Measurements from ENCODE around the gene ABCC4. TPM values are rescaled to one million over a fixed set of nuclear protein-coding genes. Genes with fewer than 3 reads are reported as not detected.

ABCC4 gene
- total RNA-seq (3.9 TPM), polyA plus RNA-seq (ENCODE audit: insufficient read depth in 1 of 8, insufficient read length in 8 of 8, low replicate concordance in 1 of 8) (1 to 10 TPM; 1.9 to 4.9 (median 3.2) TPM)
- long read RNA-seq, donor 1, result 0 reads
- long read RNA-seq, donor 2, result 0 reads
- long read RNA-seq, donor 3, result 0 reads
- long read RNA-seq, donor 4, result 0 reads
- long read RNA-seq, donor 5, result 0 reads
- long read RNA-seq, donor 6, result 0 reads
- long read RNA-seq, donor 7, result 0 reads
- long read RNA-seq, donor 8, result 0 reads
- long read RNA-seq, donor 9, result 0 reads
- long read RNA-seq, donor 10, result 0 reads
- long read RNA-seq, donor 11, result 0 reads

DNA sequence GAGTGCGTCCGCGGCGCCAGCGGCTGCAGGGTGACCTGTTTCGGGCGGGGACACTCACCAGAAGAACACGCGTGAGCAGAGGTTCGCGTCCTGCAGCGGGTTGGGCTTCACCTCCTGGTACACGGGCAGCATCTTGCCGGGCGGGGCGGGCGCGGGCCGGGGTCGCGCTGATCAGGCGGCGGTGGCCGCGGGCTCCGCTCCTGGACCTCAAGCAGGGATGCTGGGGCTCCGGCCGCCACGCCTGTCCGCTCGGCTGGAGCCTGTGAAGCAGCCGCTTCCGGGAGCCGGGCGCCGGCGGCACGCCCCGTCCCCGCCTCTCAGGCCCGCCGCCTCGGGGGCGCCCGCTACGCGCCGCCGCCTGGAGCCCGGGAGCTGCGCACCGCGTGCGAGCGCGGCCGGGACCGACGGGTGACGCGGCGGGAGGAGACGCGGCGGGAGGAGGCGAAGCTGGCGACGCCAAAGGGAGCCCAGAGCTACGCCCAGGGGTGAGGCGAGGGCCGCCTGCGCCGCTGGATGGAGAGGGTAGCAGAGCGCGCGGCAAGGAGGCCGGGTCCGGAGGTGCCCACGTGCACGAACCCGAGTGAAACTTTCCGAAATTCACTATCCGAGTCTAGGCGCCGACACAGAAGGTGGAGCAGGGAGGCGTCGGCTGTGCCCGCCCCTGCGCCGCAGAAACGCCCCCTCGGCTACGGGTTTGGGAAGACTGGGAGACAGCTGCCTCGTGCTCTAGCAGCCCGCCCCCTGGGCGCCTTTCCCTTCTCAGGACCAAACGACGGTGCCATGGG, at the start of gene ABCC4:
Gene ABCC4 (minus strand): TSS at position 269 of the 785 bp plus-strand sequence. CDS start 137 bp downstream, at position 132.
- under 1% methylated on average over 98 of the region's 98 CpGs for WGBS (ENCODE audit: insufficient coverage)
- Histone ChIP-seq H3K4me3 (ENCODE audit: low read length) (peak within 1 kb of the TSS; percentile 63), H3K27me3 (ENCODE audit: control insufficient read depth, insufficient read depth, low read length) (peaks cover 15% of the 10 kb centered on the region), H3K27ac (ENCODE audit: low read length) (peak within 1 kb of the TSS; percentile 47), H3K36me3 (ENCODE audit: control insufficient read depth, insufficient read depth, low read length) (no peaks in the 10 kb centered on the region), H3K9me3 (replicated peaks; ENCODE audit: control insufficient read depth, low read depth, low read length) (no peaks in the 10 kb centered on the region), H3K4me1 (ENCODE audit: control insufficient read depth, insufficient read depth, low read length) (peaks cover 8% of the 10 kb centered on the region)
- peak; percentile 73 for DNase-seq

DNA sequence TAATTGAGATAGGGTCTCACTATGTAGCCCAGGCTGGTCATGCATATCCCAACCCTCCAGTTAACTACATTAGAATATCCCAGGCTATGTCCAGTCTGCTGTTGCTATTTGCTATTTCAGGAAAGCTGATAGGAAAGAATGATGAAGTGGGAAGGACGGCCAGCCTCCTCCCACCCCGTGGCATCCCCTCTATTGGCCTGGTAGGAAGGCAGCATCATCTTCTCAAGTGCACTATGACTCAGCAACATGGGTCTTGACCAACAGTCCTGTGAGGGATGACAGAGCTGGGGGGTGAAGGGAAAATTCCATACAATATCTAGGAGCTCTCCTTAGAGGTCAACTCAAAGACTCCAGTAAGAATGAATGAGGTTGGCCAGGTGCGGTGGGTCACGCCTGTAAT, 48.0 kb upstream of the ABCC4 start:
- Histone ChIP-seq H3K27me3 (ENCODE audit: control insufficient read depth, insufficient read depth, low read length) (no peaks in the 10 kb centered on the region), H3K4me1 (ENCODE audit: control insufficient read depth, insufficient read depth, low read length) (no peaks in the 10 kb centered on the region), H3K36me3 (ENCODE audit: control insufficient read depth, insufficient read depth, low read length) (no peaks in the 10 kb centered on the region), H3K9me3 (replicated peaks; ENCODE audit: control insufficient read depth, low read depth, low read length) (no peaks in the 10 kb centered on the region), H3K4me3 (ENCODE audit: low read length) (no peak overlapping the region), H3K27ac (ENCODE audit: low read length) (no peak overlapping the region)
- no CpG with 5 or more reads among the region's 4 CpGs for WGBS (ENCODE audit: insufficient coverage)
- DNase-seq, result no peak

- Histone ChIP-seq H3K9me3 (replicated peaks; ENCODE audit: control insufficient read depth, low read depth, low read length) (no peaks in the 10 kb centered on the region), H3K36me3 (ENCODE audit: control insufficient read depth, insufficient read depth, low read length) (no peaks in the 10 kb centered on the region), H3K4me1 (ENCODE audit: control insufficient read depth, insufficient read depth, low read length) (no peaks in the 10 kb centered on the region), H3K27ac (ENCODE audit: low read length) (peak overlapping the region; percentile 31), H3K27me3 (ENCODE audit: control insufficient read depth, insufficient read depth, low read length) (no peaks in the 10 kb centered on the region), H3K4me3 (ENCODE audit: low read length) (no peak overlapping the region)
- peak; percentile 45 for DNase-seq
- 60% methylated on average over 1 of the region's 3 CpGs for WGBS (ENCODE audit: insufficient coverage)
Observed at GRCh38 chr13:95343944-95344343, 42.7 kb upstream of the ABCC4 start.

DNA sequence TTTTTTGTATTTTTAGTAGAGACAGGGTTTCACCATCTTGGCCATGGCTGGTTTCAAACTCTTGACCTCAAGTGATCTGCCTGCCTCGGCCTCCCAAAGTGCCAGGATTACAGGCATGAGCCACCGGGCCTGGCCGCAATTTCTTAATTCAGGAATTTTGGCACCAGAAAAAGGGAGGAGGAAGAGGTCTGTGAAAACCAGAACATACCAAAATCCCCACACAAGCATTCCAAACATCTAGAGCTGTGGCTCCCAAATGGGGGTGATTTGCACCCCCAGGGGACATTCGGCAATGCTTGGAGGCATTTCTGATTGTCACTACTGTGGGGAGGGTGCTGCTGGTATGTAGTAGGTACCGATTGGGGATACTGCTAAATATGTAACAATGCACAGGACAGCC, 40.2 kb upstream of the ABCC4 start:
- 71% methylated on average over 2 of the region's 5 CpGs for WGBS (ENCODE audit: insufficient coverage)
- Histone ChIP-seq H3K27me3 (ENCODE audit: control insufficient read depth, insufficient read depth, low read length) (no peaks in the 10 kb centered on the region), H3K4me1 (ENCODE audit: control insufficient read depth, insufficient read depth, low read length) (no peaks in the 10 kb centered on the region)

DNA sequence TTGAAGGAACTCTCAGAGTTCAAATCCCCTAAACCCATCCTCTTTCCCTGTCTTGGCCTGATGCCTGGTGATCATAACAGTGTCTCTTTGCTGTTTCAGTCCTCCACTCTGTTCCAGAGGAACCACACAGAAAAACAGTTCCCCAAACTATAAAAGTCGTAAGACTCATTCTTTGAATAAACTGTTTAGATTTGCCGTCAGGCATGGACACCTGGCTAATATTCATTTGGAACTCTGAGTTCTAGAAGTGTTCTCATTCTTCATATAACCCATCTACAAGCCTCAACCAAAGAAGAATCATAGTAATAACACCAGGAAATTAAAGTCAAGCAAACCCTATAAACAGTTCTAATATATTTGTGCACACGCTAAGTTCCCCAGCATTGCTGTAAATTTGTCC, 37.7 kb upstream of the ABCC4 start:
- no peaks in the 10 kb centered on the region for H3K27me3 ChIP-seq (ENCODE audit: control insufficient read depth, insufficient read depth, low read length)
- DNase-seq, result no peak
- no peaks in the 10 kb centered on the region for H3K4me1 ChIP-seq (ENCODE audit: control insufficient read depth, insufficient read depth, low read length)
- no peak overlapping the region for H3K4me3 ChIP-seq (ENCODE audit: low read length)
- H3K36me3 ChIP-seq (ENCODE audit: control insufficient read depth, insufficient read depth, low read length), result no peaks in the 10 kb centered on the region
- no peak overlapping the region for H3K27ac ChIP-seq (ENCODE audit: low read length)
- H3K9me3 ChIP-seq (replicated peaks; ENCODE audit: control insufficient read depth, low read depth, low read length), result no peaks in the 10 kb centered on the region
- WGBS (ENCODE audit: insufficient coverage), result no CpG with 5 or more reads among the region's 3 CpGs

More for the DNA sequence above, 40.2 kb upstream of the ABCC4 start:
- H3K27ac ChIP-seq (ENCODE audit: low read length), result no peak overlapping the region
- H3K9me3 ChIP-seq (replicated peaks; ENCODE audit: control insufficient read depth, low read depth, low read length), result no peaks in the 10 kb centered on the region
- H3K36me3 ChIP-seq (ENCODE audit: control insufficient read depth, insufficient read depth, low read length), result no peaks in the 10 kb centered on the region
- no peak for DNase-seq
- H3K4me3 ChIP-seq (ENCODE audit: low read length), result no peak overlapping the region

- no peak overlapping the region for H3K27ac ChIP-seq (ENCODE audit: low read length)
- no peaks in the 10 kb centered on the region for H3K9me3 ChIP-seq (replicated peaks; ENCODE audit: control insufficient read depth, low read depth, low read length)
- no peak overlapping the region for H3K4me3 ChIP-seq (ENCODE audit: low read length)
- DNase-seq, result no peak
- H3K4me1 ChIP-seq (ENCODE audit: control insufficient read depth, insufficient read depth, low read length), result no peaks in the 10 kb centered on the region
- H3K36me3 ChIP-seq (ENCODE audit: control insufficient read depth, insufficient read depth, low read length), result no peaks in the 10 kb centered on the region
- H3K27me3 ChIP-seq (ENCODE audit: control insufficient read depth, insufficient read depth, low read length), result no peaks in the 10 kb centered on the region
- WGBS (ENCODE audit: insufficient coverage), result no CpG with 5 or more reads among the region's 3 CpGs
Observed at GRCh38 chr13:95337597-95337996, 36.3 kb upstream of the ABCC4 start.

- Histone ChIP-seq H3K27me3 (ENCODE audit: control insufficient read depth, insufficient read depth, low read length) (no peaks in the 10 kb centered on the region), H3K4me1 (ENCODE audit: control insufficient read depth, insufficient read depth, low read length) (no peaks in the 10 kb centered on the region), H3K36me3 (ENCODE audit: control insufficient read depth, insufficient read depth, low read length) (no peaks in the 10 kb centered on the region), H3K4me3 (ENCODE audit: low read length) (no peak overlapping the region), H3K9me3 (replicated peaks; ENCODE audit: control insufficient read depth, low read depth, low read length) (no peaks in the 10 kb centered on the region), H3K27ac (ENCODE audit: low read length) (no peak overlapping the region)
- 90% methylated on average over 2 of the region's 6 CpGs for WGBS (ENCODE audit: insufficient coverage)
- DNase-seq, result no peak
Observed at GRCh38 chr13:95335667-95336066, 34.4 kb upstream of the ABCC4 start.

GRCh38 chr13:95328386-95328785, 27.1 kb upstream of the ABCC4 start:
- no peaks in the 10 kb centered on the region for H3K36me3 ChIP-seq (ENCODE audit: control insufficient read depth, insufficient read depth, low read length)
- no peak overlapping the region for H3K4me3 ChIP-seq (ENCODE audit: low read length)
- H3K27ac ChIP-seq (ENCODE audit: low read length), result no peak overlapping the region
- no CpG with 5 or more reads among the region's 5 CpGs for WGBS (ENCODE audit: insufficient coverage)
- H3K4me1 ChIP-seq (ENCODE audit: control insufficient read depth, insufficient read depth, low read length), result no peaks in the 10 kb centered on the region
- no peak for DNase-seq
- H3K9me3 ChIP-seq (replicated peaks; ENCODE audit: control insufficient read depth, low read depth, low read length), result no peaks in the 10 kb centered on the region
- H3K27me3 ChIP-seq (ENCODE audit: control insufficient read depth, insufficient read depth, low read length), result no peaks in the 10 kb centered on the region

- 88% methylated on average over 3 of the region's 10 CpGs for WGBS (ENCODE audit: insufficient coverage)
- Histone ChIP-seq H3K4me1 (ENCODE audit: control insufficient read depth, insufficient read depth, low read length) (no peaks in the 10 kb centered on the region), H3K27me3 (ENCODE audit: control insufficient read depth, insufficient read depth, low read length) (no peaks in the 10 kb centered on the region), H3K9me3 (replicated peaks; ENCODE audit: control insufficient read depth, low read depth, low read length) (no peaks in the 10 kb centered on the region), H3K27ac (ENCODE audit: low read length) (no peak overlapping the region), H3K4me3 (ENCODE audit: low read length) (no peak overlapping the region), H3K36me3 (ENCODE audit: control insufficient read depth, insufficient read depth, low read length) (no peaks in the 10 kb centered on the region)
- no peak for DNase-seq
Observed at GRCh38 chr13:95327190-95327589, 25.9 kb upstream of the ABCC4 start.

- H3K9me3 ChIP-seq (replicated peaks; ENCODE audit: control insufficient read depth, low read depth, low read length), result no peaks in the 10 kb centered on the region
- 78% methylated on average over 3 of the region's 5 CpGs for WGBS (ENCODE audit: insufficient coverage)
- H3K36me3 ChIP-seq (ENCODE audit: control insufficient read depth, insufficient read depth, low read length), result no peaks in the 10 kb centered on the region
- no peaks in the 10 kb centered on the region for H3K4me1 ChIP-seq (ENCODE audit: control insufficient read depth, insufficient read depth, low read length)
- DNase-seq, result no peak
- H3K27ac ChIP-seq (ENCODE audit: low read length), result no peak overlapping the region
- H3K27me3 ChIP-seq (ENCODE audit: control insufficient read depth, insufficient read depth, low read length), result no peaks in the 10 kb centered on the region
- no peak overlapping the region for H3K4me3 ChIP-seq (ENCODE audit: low read length)
Observed at GRCh38 chr13:95326695-95327094, 25.4 kb upstream of the ABCC4 start.

Measured in muscle of leg (tissue), 16 donors.